ENCODE data around the gene NAGS.
A peak's percentile ranks its signal among the peaks of the same experiment; 100 is the strongest.
"Not testable (repeated sequence)": the region's sequence is repeated elsewhere in the genome, so short reads cannot be mapped to it uniquely, and the experiment has no call there.

NAGS gene

GRCh38 chr17:44004077-44004760 is at the start of gene NAGS:
Gene NAGS (plus strand): TSS chr17:44004622. CDS start chr17:44004664, 42 bp downstream.
- DNase-seq: peak; percentile 31

- no peak for DNase-seq
Measured at GRCh38 chr17:43956222-43956621, 48.2 kb upstream of the NAGS start.

- DNase-seq: no peak
Measured at GRCh38 chr17:43958748-43959352, 45.6 kb upstream of the NAGS start.

GRCh38 chr17:43961292-43961691 is 43.1 kb upstream of the NAGS start:
- DNase-seq: not testable (repeated sequence)

- DNase-seq: no peak
Measured at GRCh38 chr17:43961954-43962353, 42.5 kb upstream of the NAGS start.

GRCh38 chr17:43962479-43962878 is 41.9 kb upstream of the NAGS start:
- DNase-seq: no peak

GRCh38 chr17:43966276-43966675 is 38.1 kb upstream of the NAGS start:
- no peak for DNase-seq

- DNase-seq: no peak
Measured at GRCh38 chr17:43967251-43967875, 37.1 kb upstream of the NAGS start.

- no peak for DNase-seq
Measured at GRCh38 chr17:43970366-43970765, 34.1 kb upstream of the NAGS start.

- DNase-seq: not testable (repeated sequence)
Measured at GRCh38 chr17:43971436-43971835, 33.0 kb upstream of the NAGS start.

- DNase-seq: not testable (repeated sequence)
Measured at GRCh38 chr17:43972444-43973212, 31.8 kb upstream of the NAGS start.

GRCh38 chr17:43974382-43975266 is 29.8 kb upstream of the NAGS start:
- no peak for DNase-seq

GRCh38 chr17:43975898-43976297 is 28.5 kb upstream of the NAGS start:
- DNase-seq: no peak

- no peak for DNase-seq
Measured at GRCh38 chr17:43976963-43977837, 27.2 kb upstream of the NAGS start.

- no peak for DNase-seq
Measured at GRCh38 chr17:43978078-43978477, 26.3 kb upstream of the NAGS start.

GRCh38 chr17:43979011-43979410 is 25.4 kb upstream of the NAGS start:
- no peak for DNase-seq

GRCh38 chr17:43979671-43980070 is 24.8 kb upstream of the NAGS start:
- DNase-seq: no peak

- no peak for DNase-seq
Measured at GRCh38 chr17:43982171-43982570, 22.3 kb upstream of the NAGS start.

- DNase-seq: no peak
Measured at GRCh38 chr17:43983196-43983514, 21.3 kb upstream of the NAGS start.

- DNase-seq: peak; percentile 58
Measured at GRCh38 chr17:43983515-43984411, 20.7 kb upstream of the NAGS start.

- no peak for DNase-seq
Measured at GRCh38 chr17:43984521-43984920, 19.9 kb upstream of the NAGS start.

All from NCI-H69 (cell line).